Measurements from ENCODE around the gene LCN10. TPM values are rescaled to one million over a fixed set of nuclear protein-coding genes. Genes with fewer than 3 reads are reported as not detected.

The LCN10 gene
- total and polyA plus RNA-seq, 7 donors = 1.2 to 9.2 (median 2.1) TPM

DNA sequence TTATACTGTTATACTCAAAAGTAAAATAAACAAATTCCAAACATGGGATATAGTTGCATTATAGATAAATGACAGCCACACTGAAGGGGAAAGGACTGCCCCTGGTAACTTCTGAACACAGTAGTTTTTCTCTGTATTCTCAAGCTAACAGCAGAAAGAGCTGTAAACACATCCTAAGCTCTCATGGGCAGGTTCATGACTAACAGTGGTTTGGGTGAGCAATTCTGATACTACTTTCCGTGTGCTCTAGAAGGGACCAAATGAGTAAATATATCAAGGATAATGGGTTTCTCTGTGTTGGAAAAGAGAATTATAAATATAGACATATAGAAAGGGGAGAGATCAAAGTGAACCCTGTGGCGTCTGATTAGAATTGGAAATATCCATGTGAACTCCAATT, 7.8 kb upstream of the LCN10 start:
- H3K4me1 ChIP-seq = no peaks in the 10 kb centered on the region
- DNase-seq = no peak
- H3K27me3 ChIP-seq = peaks cover 0 to 2% (median 0%) of the 10 kb centered on the region in 3 donors
- TF ChIP-seq POLR2A (IDR thresholded peaks at IDR 0.05) (no peak), EP300 (IDR thresholded peaks at IDR 0.05) (no peak), POLR2AphosphoS5 (IDR thresholded peaks at IDR 0.05) (no peak)
- TF ChIP-seq, protein P1, sequence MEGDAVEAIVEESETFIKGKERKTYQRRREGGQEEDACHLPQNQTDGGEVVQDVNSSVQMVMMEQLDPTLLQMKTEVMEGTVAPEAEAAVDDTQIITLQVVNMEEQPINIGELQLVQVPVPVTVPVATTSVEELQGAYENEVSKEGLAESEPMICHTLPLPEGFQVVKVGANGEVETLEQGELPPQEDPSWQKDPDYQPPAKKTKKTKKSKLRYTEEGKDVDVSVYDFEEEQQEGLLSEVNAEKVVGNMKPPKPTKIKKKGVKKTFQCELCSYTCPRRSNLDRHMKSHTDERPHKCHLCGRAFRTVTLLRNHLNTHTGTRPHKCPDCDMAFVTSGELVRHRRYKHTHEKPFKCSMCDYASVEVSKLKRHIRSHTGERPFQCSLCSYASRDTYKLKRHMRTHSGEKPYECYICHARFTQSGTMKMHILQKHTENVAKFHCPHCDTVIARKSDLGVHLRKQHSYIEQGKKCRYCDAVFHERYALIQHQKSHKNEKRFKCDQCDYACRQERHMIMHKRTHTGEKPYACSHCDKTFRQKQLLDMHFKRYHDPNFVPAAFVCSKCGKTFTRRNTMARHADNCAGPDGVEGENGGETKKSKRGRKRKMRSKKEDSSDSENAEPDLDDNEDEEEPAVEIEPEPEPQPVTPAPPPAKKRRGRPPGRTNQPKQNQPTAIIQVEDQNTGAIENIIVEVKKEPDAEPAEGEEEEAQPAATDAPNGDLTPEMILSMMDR (IDR thresholded peaks at IDR 0.05) = no peak
- WGBS, 2 donors = 53 to 58% methylated on average over 2 of the region's 2 CpGs
- no peak overlapping the region for H3K4me3 ChIP-seq
- peaks cover 0 to 5% (median 0%) of the 10 kb centered on the region in 4 donors for H3K9me3 ChIP-seq
- intact Hi-C loops (cut with DNase I) = no loop called here
- no peaks in the 10 kb centered on the region for H3K36me3 ChIP-seq
- no peak overlapping the region for H3K27ac ChIP-seq

DNA sequence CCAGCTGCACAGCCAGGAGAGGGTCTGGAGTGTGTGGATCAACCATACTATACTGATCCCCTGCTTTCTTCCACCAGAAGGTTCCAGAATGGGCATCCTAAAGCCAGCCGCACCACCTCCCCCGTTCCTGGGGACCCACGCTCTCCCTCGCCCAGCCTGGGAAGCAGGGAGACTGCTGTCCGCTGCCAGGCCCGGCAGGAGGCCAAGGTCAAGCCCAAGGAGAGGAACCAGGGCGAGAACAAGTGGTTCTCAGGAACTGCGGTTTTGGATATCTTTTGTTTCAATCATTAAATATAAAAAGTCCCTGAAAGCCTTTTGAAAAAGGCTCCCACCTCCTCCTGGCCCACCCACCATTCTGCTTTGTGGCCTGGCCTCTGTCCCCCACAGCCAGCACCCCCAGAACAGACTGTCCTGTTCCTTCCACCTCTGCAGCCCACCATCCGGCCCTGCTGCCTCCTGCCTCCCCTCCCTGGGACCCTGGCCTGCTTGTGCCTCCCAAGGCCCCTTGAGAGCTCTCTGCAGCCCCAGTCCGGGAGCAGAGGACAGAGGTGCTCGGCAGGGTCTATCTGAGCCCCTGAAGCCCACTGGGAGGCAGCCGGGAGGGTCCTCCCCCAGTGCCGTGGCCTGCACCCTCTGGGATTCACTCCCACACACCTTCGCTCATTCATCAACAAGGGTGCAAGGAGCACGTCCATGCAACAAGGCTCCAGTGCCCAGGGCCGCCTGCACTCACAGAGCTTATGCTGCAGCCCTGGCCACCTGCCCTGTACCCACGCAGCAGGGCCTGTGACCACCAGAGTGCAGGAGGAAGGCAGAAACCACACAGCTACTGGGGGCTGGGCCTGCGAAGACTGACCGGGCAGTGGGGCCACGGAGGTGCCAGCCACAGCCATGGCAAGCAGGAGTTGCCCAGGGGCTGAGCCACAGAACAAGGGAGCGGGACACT, 6.2 kb upstream of the LCN10 start:
- H3K36me3 ChIP-seq = no peaks in the 10 kb centered on the region
- no peak overlapping the region for H3K27ac ChIP-seq
- intact Hi-C loops (cut with DNase I) = no loop called here
- peaks cover 0 to 5% (median 0%) of the 10 kb centered on the region in 4 donors for H3K9me3 ChIP-seq
- TF ChIP-seq POLR2AphosphoS5 (IDR thresholded peaks at IDR 0.05) = no peak
- no peak for TF ChIP-seq POLR2A (IDR thresholded peaks at IDR 0.05)
- TF ChIP-seq, protein P1 (IDR thresholded peaks at IDR 0.05) = no peak
- TF ChIP-seq EP300 (IDR thresholded peaks at IDR 0.05) = no peak
- no peak overlapping the region for H3K4me3 ChIP-seq
- WGBS, 2 donors = 70 to 88% methylated on average over 21 of the region's 21 CpGs
- DNase-seq = no peak
- H3K27me3 ChIP-seq = peaks cover 0 to 14% (median 9%) of the 10 kb centered on the region in 3 donors
- H3K4me1 ChIP-seq = no peaks in the 10 kb centered on the region

DNA sequence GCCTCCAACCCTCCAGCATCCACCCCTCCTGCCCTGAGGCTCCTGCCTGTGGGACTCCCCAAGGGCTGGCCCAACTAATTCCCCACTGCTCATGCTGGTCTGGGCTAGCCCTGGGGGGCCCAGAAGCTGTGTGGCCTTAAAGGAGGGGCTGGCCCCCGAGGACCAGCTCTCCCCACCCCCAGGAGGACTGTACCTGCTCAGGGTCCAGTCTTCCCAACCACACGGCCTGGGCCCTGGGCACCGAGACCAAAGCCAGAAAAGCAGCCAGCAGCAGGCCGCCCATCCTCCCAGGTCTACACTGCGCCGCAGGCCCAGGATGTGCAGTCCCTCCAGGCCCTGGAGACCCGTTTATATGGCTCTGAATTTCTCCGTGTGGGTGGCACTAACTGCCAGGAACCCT, 5.5 kb upstream of the LCN10 start, which contains the start of gene LCN6:
Gene LCN6 (minus strand): TSS at position 325 of the 400 bp plus-strand sequence. CDS start 42 bp downstream, at position 283.
- intact Hi-C loops (cut with DNase I) = no loop called here
- Histone ChIP-seq H3K9me3 (peaks cover 0 to 5% (median 0%) of the 10 kb centered on the region in 4 donors), H3K4me3 (no peak within 1 kb of the TSS), H3K4me1 (no peaks in the 10 kb centered on the region), H3K27me3 (peaks cover 1 to 21% (median 16%) of the 10 kb centered on the region in 3 donors), H3K27ac (no peak within 1 kb of the TSS), H3K36me3 (no peaks in the 10 kb centered on the region)
- no peak for DNase-seq
- TF ChIP-seq POLR2AphosphoS5 (IDR thresholded peaks at IDR 0.05) (no peak), POLR2A (IDR thresholded peaks at IDR 0.05) (no peak), EP300 (IDR thresholded peaks at IDR 0.05) (no peak)
- TF ChIP-seq, protein P1 (IDR thresholded peaks at IDR 0.05) = no peak
- 66 to 73% methylated on average over 8 of the region's 8 CpGs for WGBS, 2 donors

DNA sequence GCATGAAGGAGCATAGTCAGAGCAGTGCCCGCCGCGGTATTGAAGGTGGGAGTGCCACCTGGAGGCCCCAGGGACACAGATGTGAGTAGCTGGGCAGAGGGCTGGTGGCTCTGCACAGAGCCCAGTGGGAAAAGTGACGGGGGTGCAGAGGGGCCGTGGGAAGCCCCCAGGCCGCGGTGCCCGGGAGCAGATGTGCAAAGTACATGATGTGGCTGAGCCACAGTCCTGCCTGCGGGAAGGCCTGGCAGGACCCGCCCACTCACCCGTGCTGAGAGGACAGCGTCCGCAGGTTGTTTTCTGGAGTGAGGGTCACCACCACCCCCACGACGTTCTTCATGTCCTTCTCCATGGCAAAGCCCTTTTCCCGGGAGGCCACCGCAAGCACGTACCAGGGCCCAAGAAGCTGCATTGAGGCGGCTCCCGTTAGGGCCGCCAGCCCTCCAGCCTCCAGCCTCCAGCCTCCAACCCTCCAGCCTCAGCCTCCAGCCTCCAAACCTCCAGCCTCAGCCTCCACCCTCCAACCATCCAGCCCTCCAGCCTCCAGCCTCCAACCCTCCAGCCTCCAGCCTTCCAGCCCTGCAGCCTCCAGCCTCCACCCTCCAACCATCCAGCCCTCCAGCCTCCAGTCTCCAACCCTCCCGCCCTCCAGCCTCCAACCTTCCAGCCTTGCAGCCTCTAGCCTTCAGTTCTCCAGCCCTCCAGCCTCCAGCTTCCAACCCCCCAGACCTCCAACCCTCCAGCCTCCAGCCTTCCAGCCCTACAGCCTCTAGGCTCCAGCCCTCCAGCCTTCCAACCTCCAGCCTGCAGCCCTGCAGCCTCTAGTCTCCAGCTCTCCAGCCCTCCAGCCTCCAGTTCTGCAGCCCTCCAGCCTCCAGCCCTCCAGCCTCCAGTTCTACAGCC, 4.7 kb upstream of the LCN10 start:
- no peak for TF ChIP-seq EP300 (IDR thresholded peaks at IDR 0.05)
- no peak for TF ChIP-seq POLR2AphosphoS5 (IDR thresholded peaks at IDR 0.05)
- no peak for TF ChIP-seq POLR2A (IDR thresholded peaks at IDR 0.05)
- TF ChIP-seq, protein P1 (IDR thresholded peaks at IDR 0.05) = no peak
- H3K4me3 ChIP-seq = no peak overlapping the region
- H3K27ac ChIP-seq = no peak overlapping the region
- intact Hi-C loops (cut with DNase I) = no loop called here
- peaks cover 0 to 5% (median 0%) of the 10 kb centered on the region in 4 donors for H3K9me3 ChIP-seq
- peaks cover 9 to 29% (median 24%) of the 10 kb centered on the region in 3 donors for H3K27me3 ChIP-seq
- H3K4me1 ChIP-seq = no peaks in the 10 kb centered on the region
- WGBS, 2 donors = 78 to 85% methylated on average over 22 of the region's 22 CpGs
- DNase-seq = no peak
- H3K36me3 ChIP-seq = no peaks in the 10 kb centered on the region
